Neural progenitor cell (in vitro differentiated cells): ENCODE measurements around the gene ZC3H4. TPM values are rescaled to one million over a fixed set of nuclear protein-coding genes. Genes with fewer than 3 reads are reported as not detected.

ENCODE experiments used
- DNase-seq: peaks from one replicate; pipeline ENCODE4 v3.0.0-alpha.2; 2016; ENCODE audit warnings: low spot score
- H2AFZ ChIP-seq: fragments of 200-600 bp; sonication (generic); replicated peaks from 2 replicates; pipeline ENCODE4 v1.6.1; 2016; ENCODE audit warnings: antibody characterized with exemption
- H3F3A ChIP-seq: fragments of 200-600 bp; sonication (generic); 2 replicates; pipeline ENCODE4 v1.6.1; 2016; ENCODE audit warnings: antibody characterized with exemption, low read depth
- H3K27ac ChIP-seq: fragments of 200-600 bp; sonication (generic); 2 replicates; pipeline ENCODE4 v1.5.1; 2016; ENCODE audit warnings: mild to moderate bottlenecking
- H3K27me3 ChIP-seq: fragments of 200-600 bp; sonication (generic); 2 replicates; pipeline ENCODE4 v1.6.1; 2016; ENCODE audit warnings: mild to moderate bottlenecking, moderate library complexity
- H3K36me3 ChIP-seq: fragments of 200-600 bp; sonication (generic); 2 replicates; pipeline ENCODE4 v1.5.1; 2016
- H3K4me1 ChIP-seq: fragments of 200-600 bp; sonication (generic); 2 replicates; pipeline ENCODE4 v1.6.1; 2016; ENCODE audit warnings: mixed run types
- H3K4me2 ChIP-seq: fragments of 200-600 bp; sonication (generic); 2 replicates; pipeline ENCODE4 v1.6.1; 2016
- H3K4me3 ChIP-seq: fragments of 200-600 bp; sonication (generic); 2 replicates; pipeline ENCODE4 v1.5.1; 2016
- H3K79me2 ChIP-seq: fragments of 200-600 bp; sonication (generic); 2 replicates; pipeline ENCODE4 v1.6.1; 2016; ENCODE audit warnings: low read depth
- H3K9ac ChIP-seq: fragments of 200-600 bp; sonication (generic); 2 replicates; pipeline ENCODE4 v1.6.1; 2016
- H3K9me3 ChIP-seq: fragments of 200-600 bp; sonication (generic); 2 replicates; pipeline ENCODE4 v1.5.1; 2016; ENCODE audit warnings: low read depth
- H4K20me1 ChIP-seq: fragments of 200-600 bp; sonication (generic); 2 replicates; pipeline ENCODE4 v1.6.1; 2016; ENCODE audit warnings: low read depth
- H3K27ac Mint-ChIP-seq: 3 replicates; pipeline ENCODE4 v1.8.0; 2021; ENCODE audit warnings: mixed read lengths
- H3K27me3 Mint-ChIP-seq: 2 replicates; pipeline ENCODE4 v1.8.0; 2022; ENCODE audit warnings: low read depth, mild to moderate bottlenecking, inconsistent platforms, moderate library complexity, mixed read lengths; ENCODE audit not compliant: insufficient read depth
- H3K36me3 Mint-ChIP-seq: 3 replicates; pipeline ENCODE4 v1.8.0; 2021; ENCODE audit warnings: mixed read lengths
- H3K4me1 Mint-ChIP-seq: 3 replicates; pipeline ENCODE4 v1.8.0; 2021; ENCODE audit warnings: mixed read lengths
- H3K4me3 Mint-ChIP-seq: 3 replicates; pipeline ENCODE4 v1.8.0; 2021; ENCODE audit warnings: mild to moderate bottlenecking, moderate library complexity, mixed read lengths
- H3K9me3 Mint-ChIP-seq: 3 replicates; pipeline ENCODE4 v1.8.0; 2020; ENCODE audit warnings: mixed read lengths
- CTCF ChIP-seq: fragments of 200-600 bp; sonication (generic); IDR thresholded peaks from 2 replicates; pipeline ENCODE4 v1.5.1; 2017; ENCODE audit warnings: antibody characterized with exemption, mild to moderate bottlenecking
- EZH2 ChIP-seq: fragments of 200-600 bp; sonication (generic); IDR thresholded peaks from 2 replicates; pipeline ENCODE4 v1.6.1; 2017; ENCODE audit warnings: antibody characterized with exemption, mild to moderate bottlenecking, moderate library complexity
- EZH2phosphoT487 ChIP-seq: fragments of 200-600 bp; sonication (generic); IDR thresholded peaks from 2 replicates; pipeline ENCODE4 v1.6.1; 2017; ENCODE audit warnings: antibody characterized with exemption
- total RNA-seq: library from RNA; depleted of rRNA; stranded (reverse); fragments of >200 nt; gene quantifications from 2 replicates; pipeline ENCODE4 v1.2.3, GENCODE V29; 2015; ENCODE audit warnings: low replicate concordance

ZC3H4 gene
- total RNA-seq, 1 donor from 2014 or later = 19.1 TPM

- peaks cover 57% of the 10 kb centered on the region for H3K4me1 Mint-ChIP-seq
- Histone ChIP-seq H3K36me3 (no peaks in the 10 kb centered on the region), H3K27me3 (no peaks in the 10 kb centered on the region)
Measured at GRCh38 chr19:47098608-47099007, 15.0 kb downstream of the ZC3H4 start.

GRCh38 chr19:47097396-47098201 lies 16.0 kb downstream of the ZC3H4 start:
- H3K4me3 ChIP-seq = no peak overlapping the region
- Mint-ChIP-seq H3K9me3 (no peaks in the 10 kb centered on the region), H3K4me3 (no peak overlapping the region), H3K36me3 (peaks cover 19% of the 10 kb centered on the region), H3K27me3 (no peaks in the 10 kb centered on the region), H3K27ac (peak overlapping the region; percentile 59), H3K4me1 (peaks cover 50% of the 10 kb centered on the region)
- no peak for DNase-seq
- peaks cover 83% of the 10 kb centered on the region for H3K79me2 ChIP-seq
- peaks cover 40% of the 10 kb centered on the region for H3K4me1 ChIP-seq
- H3K9me3 ChIP-seq = no peaks in the 10 kb centered on the region
- peaks cover 13% of the 10 kb centered on the region for H3F3A ChIP-seq
- no peak overlapping the region for H2AFZ ChIP-seq
- TF ChIP-seq EZH2phosphoT487 = no peak
- TF ChIP-seq EZH2 = no peak
- TF ChIP-seq CTCF = no peak
- no peaks in the 10 kb centered on the region for H3K27me3 ChIP-seq
- peaks cover 87% of the 10 kb centered on the region for H4K20me1 ChIP-seq
- no peak overlapping the region for H3K27ac ChIP-seq
- peak overlapping the region; percentile 28 for H3K9ac ChIP-seq
- H3K4me2 ChIP-seq = no peak overlapping the region
- H3K36me3 ChIP-seq = no peaks in the 10 kb centered on the region

More at GRCh38 chr19:47098608-47099007, 15.0 kb downstream of the ZC3H4 start:
- H3K9me3 ChIP-seq = no peaks in the 10 kb centered on the region
- H4K20me1 ChIP-seq = peaks cover 97% of the 10 kb centered on the region
- no peak overlapping the region for H3K4me3 ChIP-seq
- H3K27me3 Mint-ChIP-seq = no peaks in the 10 kb centered on the region
- H3K9me3 Mint-ChIP-seq = no peaks in the 10 kb centered on the region
- H3K4me3 Mint-ChIP-seq = no peak overlapping the region
- no peak for DNase-seq
- H2AFZ ChIP-seq = no peak overlapping the region
- peaks cover 16% of the 10 kb centered on the region for H3K36me3 Mint-ChIP-seq
- H3K9ac ChIP-seq = no peak overlapping the region
- TF ChIP-seq EZH2 = no peak
- no peak for TF ChIP-seq EZH2phosphoT487
- no peak for TF ChIP-seq CTCF
- peak overlapping the region; percentile 43 for H3K4me2 ChIP-seq
- H3F3A ChIP-seq = peaks cover 13% of the 10 kb centered on the region
- peaks cover 44% of the 10 kb centered on the region for H3K4me1 ChIP-seq
- peaks cover 91% of the 10 kb centered on the region for H3K79me2 ChIP-seq
- H3K27ac ChIP-seq = no peak overlapping the region
- peak overlapping the region; percentile 74 for H3K27ac Mint-ChIP-seq

GRCh38 chr19:47096721-47097120 lies 16.9 kb downstream of the ZC3H4 start:
- H3K9me3 Mint-ChIP-seq = no peaks in the 10 kb centered on the region
- H3F3A ChIP-seq = peaks cover 11% of the 10 kb centered on the region
- peaks cover 40% of the 10 kb centered on the region for H3K4me1 ChIP-seq
- peaks cover 85% of the 10 kb centered on the region for H4K20me1 ChIP-seq
- H3K4me3 Mint-ChIP-seq = no peak overlapping the region
- no peaks in the 10 kb centered on the region for H3K9me3 ChIP-seq
- no peak overlapping the region for H3K9ac ChIP-seq
- no peak for DNase-seq
- peak overlapping the region; percentile 13 for H3K27ac ChIP-seq
- no peaks in the 10 kb centered on the region for H3K27me3 ChIP-seq
- peak overlapping the region; percentile 59 for H3K27ac Mint-ChIP-seq
- no peak overlapping the region for H2AFZ ChIP-seq
- TF ChIP-seq EZH2 (no peak), EZH2phosphoT487 (no peak), CTCF (no peak)
- peaks cover 83% of the 10 kb centered on the region for H3K79me2 ChIP-seq
- no peak overlapping the region for H3K4me2 ChIP-seq
- H3K36me3 ChIP-seq = no peaks in the 10 kb centered on the region
- peaks cover 4% of the 10 kb centered on the region for H3K27me3 Mint-ChIP-seq
- H3K4me1 Mint-ChIP-seq = peaks cover 46% of the 10 kb centered on the region
- H3K4me3 ChIP-seq = no peak overlapping the region
- peaks cover 15% of the 10 kb centered on the region for H3K36me3 Mint-ChIP-seq
